ENCODE results near the gene KCNN1.
"Not testable (repeated sequence)": the region's sequence is repeated elsewhere in the genome, so short reads cannot be mapped to it uniquely, and the experiment has no call there.

Gene KCNN1

DNA sequence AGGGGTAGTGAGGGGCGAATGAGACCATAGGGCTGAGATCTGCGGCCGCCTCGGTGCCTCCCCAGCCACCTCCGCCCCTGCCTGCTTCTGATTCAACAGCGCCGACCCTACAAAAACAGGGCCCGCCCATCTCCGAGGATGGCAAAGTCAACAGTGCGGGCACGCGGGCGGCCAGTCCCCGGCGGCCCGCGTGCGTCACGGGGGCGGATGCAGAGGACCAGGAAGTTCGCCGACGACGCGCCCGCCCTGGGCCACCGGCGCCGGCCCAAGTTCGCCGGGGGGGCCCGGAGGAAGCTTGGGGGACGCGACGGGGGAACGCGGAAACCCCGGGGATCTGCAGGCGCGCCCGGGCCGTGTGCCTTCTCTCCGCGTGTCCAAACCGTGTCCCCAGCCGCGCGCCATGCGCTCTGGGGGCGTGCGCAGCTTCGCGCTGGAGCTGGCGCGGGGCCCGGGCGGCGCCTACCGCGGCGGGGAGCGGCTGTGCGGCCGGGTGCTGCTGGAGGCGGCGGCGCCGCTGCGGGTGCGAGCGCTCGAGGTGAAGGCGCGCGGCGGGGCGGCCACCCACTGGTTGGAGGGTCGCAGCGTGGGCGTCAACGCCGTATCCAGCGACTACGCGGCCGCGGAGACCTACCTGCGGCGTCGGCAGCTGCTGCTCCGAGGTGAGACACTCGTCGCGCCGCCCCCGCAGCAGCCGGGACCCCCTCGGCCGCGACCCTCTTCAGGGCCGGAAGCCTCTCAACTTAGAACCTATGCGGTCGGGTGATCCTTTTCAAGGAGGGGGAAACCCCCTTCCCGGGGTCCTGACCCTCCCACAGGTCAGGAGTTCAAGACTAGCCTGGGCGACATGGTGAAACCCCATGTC, 34.2 kb downstream of the KCNN1 start:
- peak; percentile 89 for DNase-seq (ENCODE audit: low read depth)

DNA sequence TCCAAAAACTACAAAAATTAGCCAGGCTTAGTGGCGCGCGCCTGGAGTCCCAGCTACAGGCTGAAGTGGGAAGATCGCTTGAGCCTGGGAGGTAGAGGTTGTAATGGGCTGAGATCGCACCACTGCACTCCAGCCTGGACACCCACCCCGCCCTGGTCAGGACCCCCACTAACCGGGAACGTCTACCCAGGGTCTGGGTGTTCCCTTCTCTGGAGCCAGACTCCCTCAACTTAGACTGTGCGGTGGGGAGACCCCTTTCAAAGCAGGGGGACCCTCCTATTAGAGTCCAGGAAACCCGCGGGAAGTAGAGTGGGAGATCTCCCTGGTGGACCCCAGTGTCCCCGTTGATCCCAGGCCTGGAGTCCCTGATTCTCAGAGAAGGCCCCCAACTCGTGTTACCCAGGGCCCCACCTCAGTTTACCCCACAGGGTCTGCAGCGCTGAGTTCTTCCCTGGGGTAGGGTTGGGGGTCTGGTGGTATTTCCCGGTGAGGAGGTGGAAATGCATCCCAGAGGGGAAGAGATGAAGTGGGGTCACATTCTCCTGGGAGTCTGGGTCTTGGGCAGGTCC, 35.0 kb downstream of the KCNN1 start:
- DNase-seq (ENCODE audit: low read depth) = peak; percentile 39

DNA sequence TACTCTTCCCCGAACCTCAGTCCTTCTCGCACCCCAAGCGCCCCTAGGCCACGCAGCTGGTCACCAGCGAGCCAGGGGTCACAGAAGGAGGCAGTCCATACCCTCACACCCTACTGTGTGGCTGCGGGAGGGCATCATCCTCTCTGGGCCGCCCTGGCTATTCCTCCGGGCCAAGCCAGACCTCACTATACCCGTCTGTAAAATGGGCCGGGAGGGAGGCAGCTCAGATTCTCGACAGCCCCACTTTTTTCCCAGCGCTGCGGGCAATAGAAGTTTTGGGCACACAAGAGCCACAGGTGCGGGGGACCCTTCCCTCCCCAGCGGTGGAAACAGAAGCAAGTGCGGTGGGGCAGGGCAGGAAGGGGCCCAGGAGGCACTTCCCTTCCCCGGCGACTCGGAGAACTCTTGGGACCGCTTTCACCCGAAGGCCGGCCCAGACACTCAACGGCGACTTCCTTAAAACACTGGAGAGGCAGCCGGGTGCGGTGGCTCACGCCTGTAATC, 35.5 kb downstream of the KCNN1 start:
- DNase-seq (ENCODE audit: low read depth) = no peak

DNA sequence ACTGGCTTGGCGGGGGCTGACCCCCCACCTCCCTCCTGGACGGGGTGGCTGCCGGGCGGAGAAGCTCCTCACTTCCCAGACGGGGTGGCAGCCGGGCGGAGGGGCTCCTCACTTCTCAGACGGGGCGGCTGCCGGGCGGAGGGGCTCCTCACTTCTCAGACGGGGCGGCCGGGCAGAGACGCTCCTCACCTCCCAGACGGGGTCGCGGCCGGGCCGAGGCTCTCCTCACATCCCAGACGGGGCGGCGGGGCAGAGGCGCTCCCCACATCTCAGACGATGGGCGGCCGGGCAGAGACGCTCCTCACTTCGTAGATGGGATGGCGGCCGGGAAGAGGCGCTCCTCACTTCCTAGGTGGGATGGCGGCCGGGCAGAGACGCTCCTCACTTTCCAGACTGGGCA, 38.8 kb downstream of the KCNN1 start:
- DNase-seq (ENCODE audit: low read depth) = not testable (repeated sequence)

DNA sequence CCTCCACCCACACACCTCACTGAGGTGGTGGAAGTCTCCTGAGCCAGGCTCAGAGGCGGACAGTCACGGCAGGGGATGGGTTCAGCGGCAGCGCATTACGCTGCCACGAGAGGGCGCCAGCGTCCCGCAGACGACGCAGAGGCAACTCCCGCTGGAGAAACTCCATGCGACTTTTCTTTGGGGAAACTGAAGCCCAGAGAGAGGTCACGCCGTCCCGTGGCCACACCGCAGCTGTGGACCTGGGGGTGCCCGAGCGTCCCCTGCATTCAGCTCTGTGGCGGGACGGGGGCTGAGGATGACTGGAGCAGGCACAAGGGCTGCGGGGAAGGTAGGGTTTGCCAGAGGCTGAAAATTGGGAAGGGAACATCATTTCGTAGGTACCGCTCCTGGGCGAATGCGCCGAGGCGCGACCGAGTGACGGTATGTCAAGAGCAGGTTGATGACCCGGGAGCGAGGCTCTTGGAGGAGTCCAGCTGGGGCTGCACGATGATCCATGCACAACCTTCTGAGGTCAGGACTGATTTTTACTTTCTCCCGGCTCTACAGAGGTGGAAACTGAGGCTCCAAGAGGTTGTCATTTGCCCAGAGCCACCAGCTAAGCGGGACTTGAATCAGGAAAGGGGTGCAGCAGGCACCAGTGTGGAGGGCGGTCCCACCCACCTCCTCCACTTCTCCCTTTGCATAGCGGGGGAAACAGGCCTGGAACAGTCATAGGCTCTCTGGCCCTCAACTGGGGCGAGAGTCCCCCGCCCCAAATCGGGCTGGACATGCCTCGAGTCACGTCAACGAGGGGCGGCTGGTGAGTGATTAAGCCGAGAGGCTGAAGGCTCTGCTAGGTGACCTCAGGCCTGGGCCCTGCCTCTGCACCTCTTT, 40.4 kb downstream of the KCNN1 start:
- peak; percentile 83 for DNase-seq (ENCODE audit: low read depth)

DNA sequence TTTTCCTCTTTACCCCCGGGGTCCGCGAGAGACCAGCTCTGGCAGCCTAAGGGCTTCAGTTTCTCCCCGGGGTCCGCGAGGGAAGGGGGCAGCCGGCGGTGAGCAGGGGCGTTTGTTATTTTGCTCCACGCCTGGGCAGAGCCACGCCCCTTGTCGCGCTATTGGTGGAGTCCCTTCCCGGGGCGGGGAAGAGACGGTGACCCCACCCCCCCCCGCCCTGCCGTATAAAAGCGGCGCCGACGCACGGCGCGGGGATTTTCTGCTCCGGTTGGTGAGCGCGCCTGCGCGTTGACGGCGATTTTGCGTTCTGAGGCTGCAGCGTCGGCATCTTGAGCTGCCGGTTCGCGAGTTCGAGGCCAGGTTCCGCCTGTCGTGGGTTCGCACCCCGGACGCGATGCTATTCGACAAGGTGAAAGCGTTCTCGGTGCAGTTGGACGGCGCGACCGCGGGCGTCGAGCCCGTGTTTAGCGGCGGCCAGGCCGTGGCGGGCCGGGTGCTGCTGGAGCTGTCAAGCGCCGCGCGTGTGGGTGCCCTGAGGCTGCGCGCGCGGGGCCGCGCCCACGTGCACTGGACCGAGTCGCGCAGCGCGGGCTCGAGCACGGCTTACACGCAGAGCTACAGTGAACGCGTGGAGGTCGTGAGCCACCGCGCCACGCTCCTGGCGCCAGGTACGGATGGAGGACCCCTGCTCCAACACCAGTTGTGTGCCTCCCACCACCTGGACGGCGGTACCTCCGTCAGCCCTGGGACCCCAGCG, 41.2 kb downstream of the KCNN1 start, which contains the start of gene ARRDC2:
Gene ARRDC2 (plus strand): TSS at position 254 of the 757 bp plus-strand sequence. CDS start 141 bp downstream, at position 395.
- peak; percentile 92 for DNase-seq (ENCODE audit: low read depth)

DNA sequence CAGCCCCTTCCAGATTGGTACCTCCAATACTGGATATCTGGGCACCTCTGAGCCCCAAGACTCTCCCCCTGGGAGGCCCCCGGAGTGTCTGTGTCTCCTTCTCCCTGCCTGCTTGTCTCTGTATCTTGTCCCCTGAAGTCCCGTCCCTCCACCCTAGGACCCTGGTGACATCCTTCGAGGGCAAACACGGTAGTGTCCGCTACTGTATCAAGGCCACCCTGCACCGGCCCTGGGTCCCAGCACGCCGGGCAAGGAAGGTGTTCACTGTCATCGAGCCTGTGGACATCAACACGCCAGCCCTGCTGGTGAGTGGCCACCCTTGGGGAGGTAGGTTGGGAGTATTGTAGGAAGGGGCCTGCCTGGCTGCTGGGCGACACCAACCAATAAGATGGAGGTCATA, 41.9 kb downstream of the KCNN1 start:
- DNase-seq (ENCODE audit: low read depth) = no peak

DNA sequence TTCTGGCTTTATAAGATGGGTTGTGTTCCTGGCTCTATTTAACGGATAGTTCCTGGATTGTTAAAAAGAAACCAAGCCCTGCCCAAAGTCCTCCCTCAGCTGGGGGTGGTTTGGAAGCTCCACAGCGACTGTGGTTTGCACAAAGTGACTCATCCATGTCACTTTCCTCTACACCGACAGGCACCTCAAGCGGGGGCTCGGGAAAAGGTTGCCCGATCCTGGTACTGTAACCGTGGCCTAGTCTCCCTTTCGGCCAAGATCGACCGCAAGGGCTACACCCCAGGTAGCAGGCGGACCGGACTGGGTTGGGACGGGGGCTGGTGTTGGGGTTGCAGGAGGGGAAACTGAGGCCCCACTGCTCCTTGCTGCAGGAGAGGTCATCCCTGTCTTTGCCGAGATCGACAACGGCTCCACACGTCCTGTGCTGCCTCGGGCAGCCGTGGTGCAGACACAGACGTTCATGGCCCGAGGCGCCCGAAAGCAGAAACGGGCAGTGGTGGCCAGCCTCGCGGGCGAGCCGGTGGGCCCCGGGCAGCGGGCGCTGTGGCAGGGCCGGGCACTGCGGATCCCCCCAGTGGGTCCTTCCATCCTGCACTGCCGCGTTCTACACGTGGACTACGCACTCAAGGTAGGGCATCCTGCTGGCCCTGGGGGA, 42.6 kb downstream of the KCNN1 start:
- peak; percentile 41 for DNase-seq (ENCODE audit: low read depth)

DNA sequence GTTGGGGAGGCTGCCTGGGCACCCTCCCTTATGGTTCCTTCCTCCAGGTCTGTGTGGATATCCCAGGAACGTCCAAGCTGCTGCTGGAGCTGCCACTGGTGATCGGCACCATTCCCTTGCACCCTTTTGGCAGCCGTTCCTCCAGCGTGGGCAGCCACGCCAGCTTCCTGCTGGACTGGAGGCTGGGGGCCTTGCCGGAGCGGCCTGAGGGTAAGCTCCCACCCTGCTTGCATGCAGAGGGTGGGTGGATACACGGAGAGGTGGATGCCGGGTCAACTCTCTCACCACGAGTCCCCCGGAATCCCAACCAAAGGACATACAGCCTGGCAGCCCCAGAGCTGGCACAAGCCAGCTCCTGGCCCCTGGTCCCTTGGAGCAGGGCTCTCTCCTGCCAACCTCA, 43.2 kb downstream of the KCNN1 start:
- no peak for DNase-seq (ENCODE audit: low read depth)

DNA sequence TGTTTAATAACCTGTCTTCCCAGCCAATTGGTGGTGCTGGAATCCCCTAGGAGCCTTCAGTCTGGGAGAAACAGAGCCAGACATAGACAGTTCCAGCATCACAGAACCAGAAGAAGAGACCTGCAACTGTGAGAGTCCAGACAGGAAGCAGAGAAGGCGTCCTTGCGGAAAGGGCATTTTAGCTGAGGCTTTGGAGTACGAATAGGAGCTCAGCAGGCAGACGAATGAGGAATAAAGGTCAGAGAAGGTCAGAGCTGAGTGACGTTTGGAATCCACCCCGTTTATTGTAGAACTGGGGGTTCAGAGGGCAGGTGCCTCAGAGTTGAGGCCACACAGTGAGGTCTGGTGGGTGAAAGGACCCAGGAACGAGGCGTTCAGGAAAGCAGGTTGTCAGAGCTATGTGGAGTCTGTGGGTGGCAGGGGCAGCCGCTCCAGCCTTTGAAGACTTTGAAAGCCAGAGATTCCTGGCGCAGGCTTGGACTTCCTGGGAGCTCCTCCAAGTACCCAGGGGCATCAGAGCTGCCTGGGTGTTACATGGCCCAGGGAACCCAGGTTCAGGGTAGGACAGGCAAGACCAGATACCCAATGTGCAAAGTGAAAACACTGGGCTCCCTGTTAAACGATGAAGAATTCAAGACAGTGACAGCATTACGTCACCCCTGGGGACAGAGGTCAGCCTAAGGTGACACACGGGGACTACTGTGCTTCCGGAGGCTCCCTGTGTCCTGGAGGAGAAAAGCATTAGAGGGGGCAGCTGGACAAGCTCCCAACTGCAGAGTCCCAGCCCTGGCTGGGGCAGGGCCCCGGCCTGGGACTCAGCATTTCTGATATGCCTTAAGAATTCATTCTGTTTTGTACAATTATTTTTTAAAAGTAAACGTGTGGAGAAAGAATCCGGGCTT, 46.6 kb downstream of the KCNN1 start:
- no peak for DNase-seq (ENCODE audit: low read depth)

DNA sequence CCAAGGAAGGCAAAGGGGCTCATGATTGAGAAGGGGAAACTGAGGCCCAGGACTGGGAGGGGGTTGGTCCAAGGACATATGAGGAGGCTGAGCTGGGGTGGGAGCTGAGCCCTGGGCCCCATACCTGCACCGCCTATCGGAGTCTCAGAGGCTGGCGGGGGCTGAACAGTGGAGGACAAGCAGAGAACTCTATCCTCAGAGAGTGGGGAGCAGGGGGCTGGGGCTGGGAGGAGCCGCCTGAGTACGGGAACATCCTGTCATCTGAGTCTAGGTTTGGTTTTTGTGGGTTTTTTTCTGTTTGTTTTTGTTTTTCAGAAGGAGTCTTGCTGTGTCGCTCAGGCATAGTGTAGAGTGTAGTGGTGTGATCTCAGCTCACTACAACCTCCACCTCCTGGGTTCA, 47.3 kb downstream of the KCNN1 start:
- no peak for DNase-seq (ENCODE audit: low read depth)

DNA sequence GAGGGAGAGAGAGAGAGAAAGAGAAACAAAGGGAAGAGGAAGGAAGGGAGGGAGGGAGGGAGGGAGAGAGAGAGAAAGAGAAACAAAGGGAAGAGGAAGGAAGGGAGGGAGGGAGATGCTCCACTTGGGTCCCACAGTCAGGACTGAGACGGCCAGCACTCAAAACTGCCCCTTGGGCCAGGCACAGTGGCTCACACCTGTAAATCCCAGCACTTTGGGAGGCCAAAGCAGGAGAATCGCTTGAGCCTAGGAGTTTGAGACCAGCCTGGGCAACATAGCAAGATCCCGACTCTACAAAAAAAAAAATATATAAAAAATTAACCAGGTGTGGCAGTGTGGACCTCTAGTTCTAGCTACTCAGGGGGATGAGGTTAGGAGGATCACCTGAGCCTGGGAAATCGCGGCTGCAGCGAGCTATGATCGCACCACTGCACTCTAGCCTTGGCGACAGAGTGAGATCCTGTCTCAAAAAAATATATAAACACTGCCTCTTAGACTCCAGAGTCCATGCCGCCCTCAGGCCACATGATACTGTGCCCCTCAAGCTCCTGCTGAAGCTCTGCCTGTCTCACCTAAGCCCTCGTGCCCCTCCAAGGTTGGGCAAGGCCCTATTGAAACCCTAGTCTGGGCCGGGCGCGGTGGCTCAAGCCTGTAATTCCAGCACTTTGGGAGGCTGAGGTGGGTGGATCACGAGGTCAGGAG, 49.5 kb downstream of the KCNN1 start:
- no peak for DNase-seq (ENCODE audit: low read depth)

DNA sequence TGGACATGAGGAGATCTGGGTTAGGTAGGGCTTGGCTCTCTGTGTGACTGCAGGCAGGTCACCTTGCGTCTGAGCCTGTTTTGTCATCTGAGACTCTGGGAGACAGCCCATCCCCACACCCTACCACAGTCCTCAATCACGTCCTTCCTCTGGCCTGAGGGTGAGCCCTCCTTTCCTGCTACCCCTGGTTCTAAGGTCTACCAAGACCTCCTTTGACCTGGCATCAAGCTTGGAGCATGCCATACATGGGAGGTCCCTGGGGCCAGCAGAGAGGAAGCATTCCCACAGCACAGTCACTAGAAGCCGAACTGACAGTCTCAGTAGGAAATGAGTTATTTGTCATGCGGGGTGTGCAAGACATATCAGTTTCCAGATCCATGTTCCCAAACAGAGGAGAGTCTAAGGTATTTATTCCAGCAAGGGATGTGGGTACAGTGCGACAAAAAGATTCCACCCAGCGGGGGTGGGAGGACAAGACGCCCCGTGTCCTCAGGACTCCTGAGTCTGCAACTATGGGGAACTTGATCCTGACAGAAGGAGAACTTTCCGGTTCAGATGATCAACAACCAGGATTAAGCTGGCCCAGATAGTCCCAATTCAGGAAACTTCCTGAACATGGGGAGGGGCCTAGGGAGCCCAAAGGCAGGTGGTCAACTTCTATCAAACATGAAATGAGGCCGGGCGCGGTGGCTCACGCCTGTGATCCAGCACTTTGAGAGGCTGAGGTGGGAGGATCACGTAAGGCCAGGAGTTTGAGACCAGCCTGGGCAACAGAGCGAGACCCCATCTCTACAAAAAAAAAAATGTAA, 50.6 kb downstream of the KCNN1 start:
- peak; percentile 25 for DNase-seq (ENCODE audit: low read depth)

DNA sequence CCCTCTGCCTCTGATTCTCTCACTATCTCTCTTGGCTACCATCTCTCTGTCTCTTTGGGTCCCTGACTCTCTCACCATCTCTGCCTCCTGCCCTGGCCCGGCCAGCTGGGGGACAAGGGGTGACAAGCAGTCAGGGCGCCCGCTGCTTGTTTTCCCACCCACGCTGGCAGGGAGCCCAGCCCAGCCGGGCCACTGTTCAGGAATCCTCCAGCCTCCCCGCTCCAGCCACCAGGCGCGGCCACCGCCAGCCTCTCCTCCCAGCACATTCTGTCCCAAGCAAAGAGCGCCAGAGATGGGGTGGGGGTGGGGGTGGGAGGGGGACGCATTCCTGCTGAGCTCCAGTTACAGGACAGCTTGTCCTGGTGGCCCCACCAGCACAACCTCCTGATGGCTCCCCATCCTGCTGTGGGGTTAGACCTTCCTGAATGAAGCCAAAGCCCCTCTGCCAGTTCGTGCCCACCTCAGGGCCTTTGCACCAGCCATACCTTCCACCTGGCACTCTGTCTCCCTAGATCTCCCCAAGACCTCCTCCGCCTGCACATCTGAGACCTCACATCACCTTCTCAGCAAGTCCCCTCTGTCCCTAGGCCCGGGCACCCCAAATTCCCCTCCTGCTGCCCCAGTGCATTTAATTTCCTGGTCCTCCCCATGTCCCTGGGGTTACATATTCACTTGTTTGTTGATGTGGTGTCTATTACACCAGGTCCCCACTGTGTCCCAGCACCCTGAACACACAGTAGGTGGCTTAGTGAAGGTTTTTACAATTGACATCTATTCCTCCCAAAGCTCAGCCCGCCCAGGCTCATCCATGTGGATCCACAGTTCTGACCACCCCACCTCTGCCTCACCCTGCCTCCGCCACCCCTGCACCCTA, 53.5 kb downstream of the KCNN1 start:
- DNase-seq (ENCODE audit: low read depth) = peak; percentile 34

DNA sequence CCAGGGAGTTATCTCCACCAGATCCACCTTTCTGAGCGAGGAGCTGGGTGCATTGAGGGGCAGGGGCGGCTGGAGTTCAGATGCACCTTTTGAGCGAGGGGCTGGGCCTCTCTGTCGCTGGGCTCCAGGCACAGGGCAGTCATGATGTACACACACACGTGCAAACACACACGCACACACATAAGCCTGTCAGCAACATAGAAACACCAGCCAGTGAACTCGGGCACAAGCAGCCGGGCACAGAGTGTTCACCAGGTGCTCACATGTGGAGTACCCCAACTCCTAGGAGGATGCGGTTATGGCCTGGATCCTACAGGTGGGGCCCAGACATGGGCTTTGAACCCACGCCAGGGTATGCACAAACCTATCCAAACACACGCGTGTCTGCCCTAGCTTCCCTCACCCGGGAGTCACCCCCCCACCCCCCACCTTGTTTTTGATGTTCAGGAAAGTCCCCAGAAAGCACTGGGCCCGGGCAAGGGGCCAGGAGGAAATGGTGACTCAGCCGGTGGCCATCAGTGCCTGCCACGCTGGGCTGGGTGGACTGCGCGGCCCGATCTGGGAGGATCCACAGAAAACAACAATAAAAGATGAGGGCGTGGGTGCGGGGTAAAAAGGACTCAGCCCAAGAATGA, 54.3 kb downstream of the KCNN1 start:
- DNase-seq (ENCODE audit: low read depth) = peak; percentile 89

DNA sequence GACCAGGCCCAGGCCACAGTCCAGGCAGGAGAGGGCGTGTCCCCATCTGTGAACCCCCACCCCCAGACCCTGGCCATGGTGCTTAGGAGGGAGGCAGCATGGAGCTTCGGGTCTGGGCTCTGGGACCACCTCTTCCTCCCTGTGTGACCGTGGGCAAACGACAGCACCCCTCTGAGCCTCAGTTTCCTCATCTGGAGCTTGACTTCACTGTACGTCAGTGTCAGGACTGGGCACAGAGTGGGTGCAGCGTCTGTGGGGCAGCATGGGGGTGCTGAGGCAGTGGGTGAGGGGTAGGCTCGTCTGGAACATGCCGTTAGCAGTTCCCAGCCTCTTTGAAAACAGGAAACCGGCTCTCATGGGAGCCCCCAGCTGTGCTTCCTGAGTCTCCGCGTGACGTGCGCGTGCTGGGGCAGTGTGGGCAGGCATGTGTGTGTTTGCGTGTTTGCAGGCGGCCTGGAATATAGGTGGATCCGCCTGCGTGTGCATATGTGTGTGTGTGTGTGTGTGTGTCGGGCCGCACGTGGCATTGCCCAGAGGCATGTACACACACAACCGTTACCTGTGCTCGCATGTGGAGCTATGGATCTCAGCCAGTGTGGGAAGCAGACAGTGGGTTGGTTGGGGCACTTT, 56.8 kb downstream of the KCNN1 start:
- DNase-seq (ENCODE audit: low read depth) = no peak

DNA sequence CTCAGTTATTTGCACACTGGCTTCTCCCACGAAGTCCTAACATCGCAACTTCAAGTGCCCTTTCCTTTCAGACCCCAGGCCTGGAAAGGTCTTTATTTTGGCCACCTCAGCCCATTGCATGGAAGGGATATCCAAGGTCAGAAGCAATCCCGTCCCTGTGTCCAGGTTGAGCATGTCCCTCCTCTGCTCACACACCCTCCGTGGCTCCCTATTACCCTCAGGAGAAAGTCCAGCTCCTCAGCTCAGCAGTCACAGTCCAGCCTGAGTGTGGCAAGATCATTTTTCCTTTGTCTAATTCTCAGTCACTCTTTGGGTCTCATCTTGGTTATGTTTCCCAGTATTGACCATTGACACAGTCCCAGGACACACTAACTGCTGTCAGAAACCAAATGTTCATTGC, 60.2 kb downstream of the KCNN1 start:
- DNase-seq (ENCODE audit: low read depth) = no peak

Measured in ELR (cell line).